ELF-1 (cell line): ENCODE results near the gene OSBPL10.

Source experiments
- DNase-seq: peaks from one replicate; pipeline ENCODE4 v3.0.0-alpha.2; 2016; ENCODE audit warnings: low read depth, low spot score

OSBPL10 gene

DNA sequence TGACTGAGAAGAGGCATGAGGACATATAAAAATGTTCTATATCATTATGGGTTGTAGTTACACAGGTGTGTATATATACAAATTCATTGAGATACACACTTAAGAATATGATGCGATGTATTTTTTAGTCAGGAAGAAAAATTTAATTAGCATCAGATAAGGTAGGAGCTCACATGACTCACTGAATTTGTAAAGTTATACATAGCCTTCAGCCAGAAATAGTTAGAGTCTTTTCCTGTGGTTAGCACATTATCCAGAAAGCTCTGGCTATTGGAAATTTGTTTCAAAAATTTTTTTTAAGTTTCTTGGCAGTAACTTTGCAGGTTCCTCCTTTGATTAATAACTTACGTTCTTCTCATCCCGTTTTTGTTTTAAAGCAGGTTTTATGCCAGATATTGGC is 359.7 kb downstream of the OSBPL10 start:
- no peak for DNase-seq

DNA sequence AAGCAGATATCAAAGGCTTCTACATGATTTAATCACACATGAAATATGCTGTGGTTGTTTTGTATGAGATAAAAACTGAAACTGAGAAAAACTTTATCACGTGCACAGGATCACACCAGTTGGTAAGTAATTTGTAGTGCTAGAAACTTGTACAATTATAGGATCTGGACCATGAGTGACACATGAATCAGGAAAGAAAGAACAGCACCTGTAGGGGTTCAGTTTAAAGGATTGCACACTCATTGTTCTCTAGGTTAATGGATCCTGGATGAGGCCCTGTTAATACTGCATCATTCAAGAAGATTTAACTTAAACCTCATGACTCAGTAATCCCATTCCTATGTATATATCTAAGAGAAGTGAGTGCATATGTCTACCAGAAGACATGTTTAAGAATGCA is 360.4 kb downstream of the OSBPL10 start:
- DNase-seq, result no peak

DNA sequence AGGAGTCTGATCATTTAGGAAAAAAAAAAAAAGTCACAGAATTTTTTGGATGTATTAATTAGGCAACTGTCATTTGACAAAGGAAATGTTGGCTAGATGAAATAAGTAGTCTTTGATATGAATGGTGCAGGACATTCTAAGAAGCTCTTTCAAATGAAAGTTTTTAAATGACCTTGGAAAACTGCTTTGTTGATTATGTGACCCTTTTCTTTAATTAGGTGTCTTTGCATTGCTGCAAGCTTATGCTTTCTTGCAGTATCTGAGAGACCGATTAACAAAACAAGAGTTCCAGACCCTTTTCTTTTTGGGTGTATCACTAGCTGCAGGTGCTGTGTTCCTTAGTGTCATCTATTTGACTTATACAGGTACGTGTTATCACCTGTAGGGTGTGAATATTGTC is 364.4 kb downstream of the OSBPL10 start:
- DNase-seq, result no peak

DNA sequence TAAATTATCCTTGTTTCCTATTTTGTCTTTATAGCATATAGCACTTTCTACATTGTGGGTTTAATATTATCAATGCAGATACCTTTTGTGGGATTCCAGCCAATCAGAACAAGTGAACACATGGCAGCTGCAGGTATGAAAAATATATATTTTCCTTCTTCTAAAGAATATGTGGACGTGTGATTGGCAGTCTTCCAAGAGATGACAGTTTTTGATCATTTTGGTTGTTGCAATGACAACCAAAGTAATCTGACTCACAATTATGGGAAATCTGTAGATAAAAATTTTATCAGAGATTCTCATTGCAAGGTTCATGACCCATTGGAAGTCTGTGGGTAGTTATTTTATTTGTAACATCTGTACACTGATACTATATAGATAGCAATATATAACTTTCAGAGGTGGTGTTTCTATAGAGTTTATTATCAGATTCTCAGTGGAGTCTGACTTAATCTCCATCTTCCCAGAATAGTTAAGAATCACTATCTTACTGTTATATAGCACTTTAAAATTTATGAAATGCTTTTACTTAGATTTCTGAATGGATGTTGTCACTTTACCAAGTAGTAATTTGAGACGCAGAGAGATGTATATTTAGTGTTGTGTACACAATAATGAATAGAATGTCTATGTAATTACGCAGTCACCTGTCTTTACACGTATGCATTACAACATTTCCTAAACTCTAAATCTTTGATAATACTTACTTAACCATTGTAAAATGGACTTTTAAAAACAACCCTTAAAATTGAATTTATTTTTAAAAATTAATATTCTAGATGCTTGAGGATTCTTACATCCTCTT is 365.8 kb downstream of the OSBPL10 start:
- no peak for DNase-seq

DNA sequence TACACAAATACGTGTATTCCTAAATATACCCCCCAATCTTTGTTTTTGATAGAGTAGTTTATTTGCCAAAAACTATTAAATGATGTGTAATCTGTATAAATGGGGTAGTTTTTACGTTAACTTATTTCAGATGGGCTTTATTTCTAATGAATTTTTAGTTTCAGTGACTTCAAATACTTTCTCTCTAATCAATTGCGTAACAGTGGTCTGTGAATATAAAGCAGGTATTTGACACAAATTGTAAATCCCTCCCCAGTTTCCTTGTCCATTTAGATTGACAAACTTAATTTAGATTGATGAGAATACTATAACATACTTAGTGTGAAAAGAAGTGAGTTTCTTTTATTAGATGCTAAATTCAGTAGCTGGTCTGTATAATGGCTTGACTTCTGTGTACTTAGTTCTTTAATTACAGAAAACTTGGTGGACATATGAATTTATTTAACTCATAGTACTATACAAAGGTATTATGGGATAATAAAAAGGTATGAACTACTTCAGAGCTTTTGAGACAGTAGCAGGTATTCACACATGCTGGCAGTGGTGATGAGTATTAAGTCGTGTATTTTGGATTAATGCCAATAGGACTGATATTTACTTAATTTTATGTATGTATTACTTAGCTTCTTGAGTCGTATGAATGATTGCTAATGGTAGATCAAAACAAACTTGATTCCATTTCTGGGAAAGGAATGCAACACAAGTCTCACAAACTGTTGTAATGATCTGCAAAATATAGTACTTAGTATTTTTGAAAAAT is 366.7 kb downstream of the OSBPL10 start:
- DNase-seq, result no peak

DNA sequence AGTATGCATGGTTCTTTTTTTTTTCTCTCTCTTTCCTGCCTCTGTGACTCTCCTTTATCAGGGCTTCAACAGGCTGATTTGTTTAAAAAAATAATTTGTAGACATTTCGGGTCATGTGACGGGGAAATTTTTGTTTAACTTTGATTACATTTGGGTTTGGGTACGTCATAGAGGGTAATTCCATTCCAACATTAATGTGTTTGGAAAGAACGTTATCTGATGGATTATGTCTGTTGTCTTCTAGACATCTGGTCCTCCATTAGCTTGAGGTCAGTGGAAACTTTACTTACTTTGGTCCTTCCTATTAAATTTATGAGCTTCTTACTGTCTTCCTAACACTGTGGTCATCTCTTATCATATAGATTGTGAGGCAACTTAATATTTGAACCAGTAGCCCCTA is 367.4 kb downstream of the OSBPL10 start:
- DNase-seq, result no peak

DNA sequence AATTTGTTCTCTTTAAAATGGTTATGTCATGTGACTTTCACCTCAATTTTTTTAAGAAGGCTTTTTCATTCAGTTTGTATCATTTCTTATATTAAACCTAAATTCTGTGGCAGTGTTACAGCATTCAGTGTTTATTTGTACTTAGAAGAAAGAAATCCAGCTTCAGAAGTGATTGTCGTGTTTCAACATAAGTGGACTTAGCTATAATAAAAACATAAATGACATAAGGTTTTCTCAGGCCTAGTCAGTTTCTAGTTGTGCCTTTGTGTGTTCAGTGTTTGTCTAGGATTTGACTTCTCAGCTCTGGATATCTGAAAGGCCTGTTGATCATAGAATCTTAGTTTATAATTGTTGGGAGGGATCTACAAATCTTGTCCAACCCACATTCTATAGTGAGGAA is 367.9 kb downstream of the OSBPL10 start:
- no peak for DNase-seq
